Measurements from ENCODE around the gene SLC25A39. TPM values are rescaled to one million over a fixed set of nuclear protein-coding genes. Genes with fewer than 3 reads are reported as not detected.

The SLC25A39 gene
- total and polyA plus RNA-seq, 2 of the 13 experiments (the other 11 are each of a cell fraction or from before 2014, with no cell fraction given): 144 to 151 TPM

DNA sequence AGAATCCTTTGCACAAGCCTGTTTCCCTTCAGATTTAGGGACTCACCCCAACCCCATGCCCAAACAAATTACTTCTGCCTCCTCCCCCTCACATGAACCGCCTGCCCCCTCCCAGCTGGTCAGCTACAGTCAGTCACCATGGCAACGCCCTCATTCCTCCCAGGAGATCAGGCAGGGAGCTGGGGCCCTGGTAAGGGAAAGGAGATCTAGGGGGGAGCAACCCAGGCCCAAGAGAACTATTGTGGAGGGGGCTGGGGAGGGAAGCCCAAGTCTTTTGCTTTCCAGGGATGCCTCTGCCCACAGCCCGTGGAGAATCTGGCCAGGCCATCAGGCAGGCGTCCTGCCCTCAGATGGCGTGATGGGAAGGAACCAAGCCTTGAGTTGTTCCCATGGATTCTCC lies 36.2 kb upstream of the SLC25A39 start:
- POLR2A ChIA-PET: no interaction called here
- Histone ChIP-seq H3K4me2 (ENCODE audit: low read depth, low read length) (no peak overlapping the region; the same call in 1 of the 2 replicates), H3K9ac (ENCODE audit: insufficient read depth, low read depth, low read length) (no peak overlapping the region), H3K9me3 (ENCODE audit: low read length) (no peaks in the 10 kb centered on the region), H3K36me3 (replicated peaks in 1 of 2; ENCODE audit: control insufficient read depth in 1 of 2, insufficient read depth in 2 of 2, low read length in 2 of 2) (no peaks in the 10 kb centered on the region), H3K4me3 (replicated peaks in 1 of 3; ENCODE audit: insufficient read depth in 1 of 3, low read depth in 2 of 3, low read length in 3 of 3) (no peak overlapping the region), H3K27ac (ENCODE audit: extremely low read length, insufficient read depth, low read length) (no peak overlapping the region), H2AFZ (ENCODE audit: low read length) (no peak overlapping the region), H3K4me1 (ENCODE audit: insufficient read depth, low read length) (peaks cover 40% of the 10 kb centered on the region), H3K27me3 (ENCODE audit: control insufficient read depth in 1 of 2, insufficient read depth in 2 of 2, low read length in 2 of 2) (peaks cover 1 to 14% of the 10 kb centered on the region in 2 experiments; a peak in 3 of 5 replicates), H4K20me1 (ENCODE audit: insufficient read depth, low read length) (no peaks in the 10 kb centered on the region), H3K79me2 (ENCODE audit: insufficient read depth, low read length) (no peaks in the 10 kb centered on the region)
- ATAC-seq (no peak), DNase-seq (ENCODE audit: low spot score) (no peak), FAIRE-seq (no peak)
- WGBS (ENCODE audit: low lambda C conversion rate): 45% methylated on average over 5 of the region's 5 CpGs
- no TSS peak for BruUV-seq (replicated peaks)
- CTCF ChIA-PET (ENCODE audit: low intra/inter-chr PET ratio, low total read pairs): no interaction called here
- TF ChIP-seq RFX1 (IDR thresholded peaks at IDR 0.05): peak; percentile 43; the same call in 1 of the 2 replicates
- TF ChIP-seq ZIK1 (CRISPR knock-in tag; IDR thresholded peaks at IDR 0.05; ENCODE audit: borderline replicate concordance, low read depth): no peak
- TF ChIP-seq, protein P1, sequence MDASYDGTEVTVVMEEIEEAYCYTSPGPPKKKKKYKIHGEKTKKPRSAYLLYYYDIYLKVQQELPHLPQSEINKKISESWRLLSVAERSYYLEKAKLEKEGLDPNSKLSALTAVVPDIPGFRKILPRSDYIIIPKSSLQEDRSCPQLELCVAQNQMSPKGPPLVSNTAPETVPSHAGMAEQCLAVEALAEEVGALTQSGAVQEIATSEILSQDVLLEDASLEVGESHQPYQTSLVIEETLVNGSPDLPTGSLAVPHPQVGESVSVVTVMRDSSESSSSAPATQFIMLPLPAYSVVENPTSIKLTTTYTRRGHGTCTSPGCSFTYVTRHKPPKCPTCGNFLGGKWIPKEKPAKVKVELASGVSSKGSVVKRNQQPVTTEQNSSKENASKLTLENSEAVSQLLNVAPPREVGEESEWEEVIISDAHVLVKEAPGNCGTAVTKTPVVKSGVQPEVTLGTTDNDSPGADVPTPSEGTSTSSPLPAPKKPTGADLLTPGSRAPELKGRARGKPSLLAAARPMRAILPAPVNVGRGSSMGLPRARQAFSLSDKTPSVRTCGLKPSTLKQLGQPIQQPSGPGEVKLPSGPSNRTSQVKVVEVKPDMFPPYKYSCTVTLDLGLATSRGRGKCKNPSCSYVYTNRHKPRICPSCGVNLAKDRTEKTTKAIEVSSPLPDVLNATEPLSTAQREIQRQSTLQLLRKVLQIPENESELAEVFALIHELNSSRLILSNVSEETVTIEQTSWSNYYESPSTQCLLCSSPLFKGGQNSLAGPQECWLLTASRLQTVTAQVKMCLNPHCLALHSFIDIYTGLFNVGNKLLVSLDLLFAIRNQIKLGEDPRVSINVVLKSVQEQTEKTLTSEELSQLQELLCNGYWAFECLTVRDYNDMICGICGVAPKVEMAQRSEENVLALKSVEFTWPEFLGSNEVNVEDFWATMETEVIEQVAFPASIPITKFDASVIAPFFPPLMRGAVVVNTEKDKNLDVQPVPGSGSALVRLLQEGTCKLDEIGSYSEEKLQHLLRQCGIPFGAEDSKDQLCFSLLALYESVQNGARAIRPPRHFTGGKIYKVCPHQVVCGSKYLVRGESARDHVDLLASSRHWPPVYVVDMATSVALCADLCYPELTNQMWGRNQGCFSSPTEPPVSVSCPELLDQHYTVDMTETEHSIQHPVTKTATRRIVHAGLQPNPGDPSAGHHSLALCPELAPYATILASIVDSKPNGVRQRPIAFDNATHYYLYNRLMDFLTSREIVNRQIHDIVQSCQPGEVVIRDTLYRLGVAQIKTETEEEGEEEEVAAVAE (CRISPR knock-in tag; IDR thresholded peaks at IDR 0.05; ENCODE audit: borderline replicate concordance): no peak
- TF ChIP-seq, protein P2, sequence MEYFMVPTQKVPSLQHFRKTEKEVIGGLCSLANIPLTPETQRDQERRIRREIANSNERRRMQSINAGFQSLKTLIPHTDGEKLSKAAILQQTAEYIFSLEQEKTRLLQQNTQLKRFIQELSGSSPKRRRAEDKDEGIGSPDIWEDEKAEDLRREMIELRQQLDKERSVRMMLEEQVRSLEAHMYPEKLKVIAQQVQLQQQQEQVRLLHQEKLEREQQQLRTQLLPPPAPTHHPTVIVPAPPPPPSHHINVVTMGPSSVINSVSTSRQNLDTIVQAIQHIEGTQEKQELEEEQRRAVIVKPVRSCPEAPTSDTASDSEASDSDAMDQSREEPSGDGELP (IDR thresholded peaks at IDR 0.05; ENCODE audit: borderline replicate concordance, low read depth): 0 out of 2 replicates have a peak, but pooled peaks have one; percentile 52
- peak; percentile 66 for TF ChIP-seq RFX3 (CRISPR knock-in tag; IDR thresholded peaks at IDR 0.05)
- TF ChIP-seq, protein P3, sequence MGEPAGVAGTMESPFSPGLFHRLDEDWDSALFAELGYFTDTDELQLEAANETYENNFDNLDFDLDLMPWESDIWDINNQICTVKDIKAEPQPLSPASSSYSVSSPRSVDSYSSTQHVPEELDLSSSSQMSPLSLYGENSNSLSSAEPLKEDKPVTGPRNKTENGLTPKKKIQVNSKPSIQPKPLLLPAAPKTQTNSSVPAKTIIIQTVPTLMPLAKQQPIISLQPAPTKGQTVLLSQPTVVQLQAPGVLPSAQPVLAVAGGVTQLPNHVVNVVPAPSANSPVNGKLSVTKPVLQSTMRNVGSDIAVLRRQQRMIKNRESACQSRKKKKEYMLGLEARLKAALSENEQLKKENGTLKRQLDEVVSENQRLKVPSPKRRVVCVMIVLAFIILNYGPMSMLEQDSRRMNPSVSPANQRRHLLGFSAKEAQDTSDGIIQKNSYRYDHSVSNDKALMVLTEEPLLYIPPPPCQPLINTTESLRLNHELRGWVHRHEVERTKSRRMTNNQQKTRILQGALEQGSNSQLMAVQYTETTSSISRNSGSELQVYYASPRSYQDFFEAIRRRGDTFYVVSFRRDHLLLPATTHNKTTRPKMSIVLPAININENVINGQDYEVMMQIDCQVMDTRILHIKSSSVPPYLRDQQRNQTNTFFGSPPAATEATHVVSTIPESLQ (CRISPR knock-in tag; conservative IDR thresholded peaks at IDR 0.05): no peak
- no peak for TF ChIP-seq REXO4 (CRISPR knock-in tag; IDR thresholded peaks at IDR 0.05; ENCODE audit: borderline replicate concordance)
- TF ChIP-seq NR2C2 (CRISPR knock-in tag; IDR thresholded peaks at IDR 0.05; ENCODE audit: borderline replicate concordance): no peak
- no peak for TF ChIP-seq ZNF331 (CRISPR knock-in tag; IDR thresholded peaks at IDR 0.05)
- TF ChIP-seq RBM22 (optimal IDR thresholded peaks at IDR 0.05; ENCODE audit: low read length): no peak
- no peak for TF ChIP-seq ZNF530 (CRISPR knock-in tag; IDR thresholded peaks at IDR 0.05; ENCODE audit: low read depth)
- in situ Hi-C loops (cut with HindIII; ENCODE audit: extremely low pct_ligation_motif_present, low pct_unique_long_range_greater_than_20kb): no loop called here
- intact Hi-C loops (cut with micrococcal nuclease; ENCODE audit: unreplicated experiment): no loop called here
